Fibroblast of upper back skin (primary cell): Measurements from ENCODE around the gene PREX1.
"Not testable (repeated sequence)": the region's sequence is repeated elsewhere in the genome, so short reads cannot be mapped to it uniquely, and the experiment has no call there.

Experiments used
- DNase-seq: peaks from one replicate; pipeline ENCODE4 v3.0.0-alpha.2; 2013

PREX1 gene

DNA sequence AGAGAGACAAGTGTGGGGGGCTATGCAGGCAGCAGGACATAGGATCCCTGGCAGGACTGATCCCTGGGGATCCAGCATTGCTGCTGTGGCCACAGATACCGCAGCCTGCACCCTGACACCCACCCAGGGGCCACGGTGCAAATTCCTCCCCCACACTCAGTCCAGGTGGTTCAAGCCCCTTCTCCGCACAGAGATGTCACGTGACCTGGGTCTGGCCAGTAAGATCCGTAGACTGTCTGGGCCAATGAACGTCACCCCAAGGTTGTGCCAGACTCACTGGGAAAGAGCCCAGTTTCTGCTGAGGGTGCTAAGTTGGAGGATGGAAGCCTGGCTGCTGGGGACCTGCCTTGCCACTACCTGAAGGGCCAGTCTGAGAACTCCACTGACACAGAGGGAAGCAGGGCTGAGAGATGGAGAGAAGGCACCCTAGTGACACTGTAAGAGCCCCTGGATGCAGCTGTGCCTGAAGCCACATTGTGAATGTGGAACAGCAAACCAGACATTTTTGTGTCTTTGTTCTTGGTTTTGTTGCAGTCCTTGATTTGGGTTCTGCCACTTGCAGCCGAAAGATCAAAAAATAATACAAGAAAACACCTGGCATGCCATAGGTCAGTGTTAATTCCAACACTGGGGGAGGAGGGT is 228.6 kb downstream of the PREX1 start:
- no peak for DNase-seq

- not testable (repeated sequence) for DNase-seq
Measured at GRCh38 chr20:48598303-48598941, 229.4 kb downstream of the PREX1 start.

- no peak for DNase-seq
Measured at GRCh38 chr20:48597521-48598302, 230.1 kb downstream of the PREX1 start.

- no peak for DNase-seq
Measured at GRCh38 chr20:48596334-48596898, 231.4 kb downstream of the PREX1 start.

DNA sequence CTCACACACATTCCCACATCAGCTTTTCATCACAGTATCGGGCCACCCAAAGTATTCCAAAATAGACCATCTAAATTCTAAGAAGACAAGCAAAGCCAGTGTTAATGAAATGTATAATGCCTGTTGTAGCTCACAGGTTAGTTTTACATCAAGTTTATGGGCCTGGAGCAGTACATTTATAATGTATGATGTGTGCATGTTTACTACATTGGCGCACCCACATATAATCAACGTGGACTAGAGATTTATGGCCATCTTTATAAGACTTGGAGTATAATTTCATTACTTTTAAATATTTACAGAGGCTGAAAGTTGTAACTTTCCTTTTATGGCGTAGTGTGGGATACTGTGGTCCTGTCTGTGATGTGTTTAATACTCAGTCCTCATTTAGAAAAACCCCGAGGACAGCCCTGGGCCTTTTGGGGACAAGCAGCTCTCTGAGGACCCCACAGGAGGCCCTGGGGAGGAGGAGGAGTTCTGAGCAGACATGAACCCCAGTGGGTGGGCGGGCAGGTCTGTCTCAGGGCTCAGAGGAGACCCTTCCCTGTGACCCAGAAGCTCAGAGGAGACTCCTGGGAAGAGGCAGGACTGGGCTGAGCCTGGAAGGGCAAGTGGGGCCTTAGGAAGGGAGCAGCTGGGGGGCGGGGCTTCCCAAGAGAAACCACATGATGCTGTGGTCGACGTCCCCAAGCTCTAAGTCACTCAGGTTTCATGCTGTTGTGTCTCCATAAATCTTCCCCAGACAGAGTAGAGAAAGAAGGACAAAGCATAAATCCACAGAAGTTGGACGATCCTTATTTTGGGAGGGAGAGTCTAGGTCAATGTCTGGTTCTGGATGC is 232.1 kb downstream of the PREX1 start:
- no peak for DNase-seq

DNA sequence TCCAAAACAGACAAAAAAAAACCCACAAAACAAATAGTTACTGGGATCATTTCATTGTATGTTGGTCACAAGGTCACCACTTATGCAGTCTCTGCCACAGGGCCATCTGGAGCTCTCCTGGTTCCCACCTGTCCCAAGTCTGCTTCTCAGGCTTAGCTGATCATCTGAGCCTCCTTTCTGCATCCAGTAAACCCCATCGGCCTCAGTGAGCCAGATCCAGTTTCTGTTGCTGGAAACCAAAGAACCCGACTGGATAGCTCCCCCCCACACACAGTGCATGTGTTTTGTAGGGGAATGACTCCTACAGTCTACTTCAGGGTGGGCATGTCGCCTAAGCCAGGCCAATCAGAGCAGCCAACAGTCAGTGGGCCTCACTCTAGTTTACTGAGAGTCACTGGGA is 233.3 kb downstream of the PREX1 start:
- DNase-seq: no peak

GRCh38 chr20:48592107-48592940 is 235.5 kb downstream of the PREX1 start:
- DNase-seq: no peak

GRCh38 chr20:48586730-48587129 is 241.1 kb downstream of the PREX1 start:
- no peak for DNase-seq

- no peak for DNase-seq
Measured at GRCh38 chr20:48585061-48585870, 242.5 kb downstream of the PREX1 start.

DNA sequence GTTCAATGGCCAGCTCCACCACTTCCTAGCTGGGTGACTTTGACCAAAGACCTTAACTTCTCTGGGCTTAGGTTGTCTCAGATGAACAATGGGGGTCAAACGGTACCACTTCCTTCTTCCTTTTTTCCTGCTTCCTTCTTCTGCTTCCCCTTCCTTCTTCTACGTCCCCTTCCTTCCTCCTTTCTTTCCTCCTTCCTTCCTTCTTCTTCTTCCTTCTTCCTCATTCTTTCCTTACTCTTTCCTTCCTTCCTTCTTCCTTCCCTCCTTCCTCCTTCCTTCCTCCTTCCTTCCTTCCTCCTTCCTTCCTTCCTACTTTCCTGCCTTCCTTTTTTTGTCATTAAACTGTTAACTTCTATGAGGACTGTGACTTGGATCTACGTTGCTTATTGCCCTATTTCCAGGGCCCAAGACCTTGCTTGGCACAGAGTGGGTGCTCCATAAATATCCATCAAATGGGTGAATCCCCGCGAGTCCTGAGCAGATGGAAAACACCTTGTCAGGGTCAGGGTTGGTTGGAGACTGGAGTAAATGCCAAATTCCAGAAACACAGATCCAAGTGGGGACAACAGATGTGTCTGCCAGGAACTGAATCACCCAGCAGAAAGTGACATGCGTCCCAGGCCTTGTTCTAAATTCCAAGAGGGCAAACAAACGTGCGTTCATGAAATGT is 243.3 kb downstream of the PREX1 start:
- DNase-seq: no peak

DNA sequence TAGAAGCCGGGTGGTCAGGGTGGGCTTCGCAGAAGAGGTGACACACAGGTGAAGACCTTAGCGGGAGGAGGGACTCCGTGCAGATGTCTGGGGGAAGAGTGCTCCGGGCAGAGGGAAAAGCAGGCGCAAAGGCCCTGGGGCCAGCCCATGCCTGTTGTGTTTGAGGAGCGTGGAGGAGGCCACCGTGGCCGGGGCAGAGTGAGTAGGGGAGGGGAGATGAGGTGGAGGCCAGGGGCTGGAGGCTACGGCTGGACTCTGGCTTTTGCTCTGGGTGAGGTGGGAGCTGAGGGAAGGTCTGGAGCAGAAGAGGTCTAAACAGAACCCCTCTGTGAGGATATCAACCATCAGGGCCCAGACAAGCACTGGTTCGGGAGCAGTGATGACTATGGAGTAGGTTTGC is 244.0 kb downstream of the PREX1 start:
- DNase-seq: no peak

- DNase-seq: no peak
Measured at GRCh38 chr20:48583171-48583570, 244.6 kb downstream of the PREX1 start.

GRCh38 chr20:48582673-48582985 is 245.2 kb downstream of the PREX1 start:
- DNase-seq: no peak

GRCh38 chr20:48581167-48581566 is 246.6 kb downstream of the PREX1 start:
- no peak for DNase-seq

GRCh38 chr20:48578397-48579098 is 249.3 kb downstream of the PREX1 start:
- no peak for DNase-seq

DNA sequence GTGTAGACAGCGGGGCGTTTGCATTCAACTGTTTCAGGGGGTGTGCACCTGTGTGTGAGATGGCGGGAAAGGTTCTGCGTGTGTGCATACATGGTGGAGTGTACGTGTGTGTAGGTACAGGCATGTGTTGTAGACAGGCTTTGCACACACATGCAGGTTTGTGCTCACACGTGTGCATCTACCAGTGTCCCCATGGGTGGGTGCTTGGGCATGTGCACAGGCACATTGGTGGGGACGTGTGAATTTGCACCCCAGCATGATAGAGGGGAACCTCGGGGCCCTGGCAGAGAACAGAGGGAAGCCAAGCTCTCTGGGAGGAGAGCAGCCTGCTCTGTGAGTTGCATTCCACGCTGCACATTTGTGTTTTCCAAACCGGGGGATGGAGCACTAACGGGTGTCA is 250.2 kb downstream of the PREX1 start:
- DNase-seq: no peak

GRCh38 chr20:48574383-48574782 is 253.4 kb downstream of the PREX1 start:
- DNase-seq: no peak
